ENCODE measurements around the gene SLC13A1.

GRCh38 chr7:123204206-123204835 is 4.6 kb upstream of the SLC13A1 start:
- TF ChIP-seq PBX3 (IDR thresholded peaks at IDR 0.05; ENCODE audit: insufficient replicate concordance, low read depth, low read length) (no peak), NR2C2 (IDR thresholded peaks at IDR 0.05; ENCODE audit: borderline replicate concordance, control insufficient read depth, insufficient read length, low read depth) (no peak), CREB1 (IDR thresholded peaks at IDR 0.05; ENCODE audit: low read depth) (no peak), MYC (IDR thresholded peaks at IDR 0.05; ENCODE audit: insufficient read depth, insufficient read length, insufficient replicate concordance, low read length, severe bottlenecking) (no peak), POLR2A (IDR thresholded peaks at IDR 0.05; ENCODE audit: low read depth, low read length) (no peak), CTCF (IDR thresholded peaks at IDR 0.05 in 2 of 3, conservative IDR thresholded peaks at IDR 0.05 in 1 of 3; ENCODE audit: control insufficient read depth in 2 of 3, extremely low read depth in 1 of 3, insufficient read depth in 1 of 3, low read depth in 3 of 3, low read length in 3 of 3) (no peak), EZH2 (IDR thresholded peaks at IDR 0.05; ENCODE audit: borderline replicate concordance, control insufficient read depth, low read depth, low read length) (no peak), JUNB (IDR thresholded peaks at IDR 0.05) (no peak), CREM (IDR thresholded peaks at IDR 0.05; ENCODE audit: low read depth) (no peak)

Data from GM12878 (cell line).